Neural progenitor cell (in vitro differentiated cells): ENCODE data around the gene CITED4.

ENCODE experiments used
- CTCF ChIP-seq: fragments of 200-600 bp; sonication (generic); IDR thresholded peaks from 2 replicates; pipeline ENCODE4 v1.5.1; 2017; ENCODE audit warnings: antibody characterized with exemption, mild to moderate bottlenecking
- EZH2 ChIP-seq: fragments of 200-600 bp; sonication (generic); IDR thresholded peaks from 2 replicates; pipeline ENCODE4 v1.6.1; 2017; ENCODE audit warnings: antibody characterized with exemption, mild to moderate bottlenecking, moderate library complexity
- EZH2phosphoT487 ChIP-seq: fragments of 200-600 bp; sonication (generic); IDR thresholded peaks from 2 replicates; pipeline ENCODE4 v1.6.1; 2017; ENCODE audit warnings: antibody characterized with exemption

DNA sequence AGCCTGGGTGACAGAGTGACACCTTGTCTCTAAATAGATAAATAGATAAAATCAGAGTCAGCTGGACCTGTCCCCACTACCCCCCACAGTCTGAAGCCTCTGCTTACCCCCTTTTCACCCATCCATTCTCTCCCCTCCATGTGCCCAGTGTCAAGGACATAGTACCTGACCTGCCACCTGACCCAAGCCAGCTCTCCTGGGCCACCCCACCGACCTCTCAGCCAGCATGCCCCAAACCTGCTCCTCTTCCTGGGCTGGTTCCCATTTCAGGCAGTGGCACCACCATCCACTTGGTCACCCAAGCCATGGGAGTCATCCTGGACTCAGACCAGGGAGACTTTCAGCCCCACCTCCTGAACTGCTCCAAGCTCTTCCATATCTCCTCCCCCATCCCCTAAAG, 28.2 kb downstream of the CITED4 start:
- no peak for TF ChIP-seq CTCF
- TF ChIP-seq EZH2, result no peak
- no peak for TF ChIP-seq EZH2phosphoT487
